NCI-H2029 treated with DMSO at 0.1 percent for 48 hours (cell line): ENCODE results near the gene FLNC.

Experiments
- DNase-seq: peaks from one replicate; lab custom pipeline; 2025; lab: John Stamatoyannopoulos, UW

The FLNC gene

DNA sequence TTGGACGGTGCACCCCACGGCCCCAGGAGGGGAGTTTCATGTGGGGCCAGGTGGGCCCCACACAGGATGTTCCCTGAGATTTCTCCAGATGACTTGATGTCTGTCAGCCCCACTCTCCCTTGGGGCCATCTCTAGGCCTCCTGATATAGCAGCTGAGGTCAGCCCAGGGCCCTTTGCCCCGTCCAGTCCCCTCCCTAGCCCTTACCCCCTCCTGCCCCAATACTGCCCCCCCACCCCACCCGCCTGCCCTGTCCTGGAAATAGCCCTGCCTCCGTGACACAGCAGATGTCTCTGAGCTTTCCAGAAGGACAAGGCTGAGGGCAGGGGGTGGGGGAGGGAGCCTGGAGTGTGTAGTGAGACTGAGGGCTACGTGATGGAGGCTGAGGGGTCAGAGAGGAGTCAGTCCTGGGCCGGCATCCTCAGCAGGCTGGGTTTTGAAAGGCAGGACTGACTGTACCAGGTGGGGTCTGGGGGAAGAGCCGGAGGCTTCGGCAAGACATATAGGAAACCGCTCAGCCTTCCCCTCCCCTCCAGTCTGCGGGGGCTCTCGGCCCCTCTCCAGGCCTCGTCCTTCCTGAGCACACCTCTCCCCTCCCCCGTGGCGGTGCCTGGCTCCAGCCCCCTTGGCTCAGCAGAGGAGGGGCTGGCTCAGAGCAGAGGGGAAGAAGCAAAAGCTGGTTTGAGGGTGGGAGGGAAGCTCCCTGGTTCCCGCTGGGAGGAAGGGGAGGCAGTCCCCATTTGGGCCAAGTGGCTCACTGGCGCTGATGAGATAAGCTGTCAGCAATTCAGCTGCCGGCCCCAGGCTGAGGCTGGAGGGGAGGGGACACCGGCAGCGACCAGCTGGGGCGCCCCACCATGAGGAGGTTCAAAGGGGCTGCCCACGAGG, 2.0 kb downstream of the FLNC start:
- no peak for DNase-seq

DNA sequence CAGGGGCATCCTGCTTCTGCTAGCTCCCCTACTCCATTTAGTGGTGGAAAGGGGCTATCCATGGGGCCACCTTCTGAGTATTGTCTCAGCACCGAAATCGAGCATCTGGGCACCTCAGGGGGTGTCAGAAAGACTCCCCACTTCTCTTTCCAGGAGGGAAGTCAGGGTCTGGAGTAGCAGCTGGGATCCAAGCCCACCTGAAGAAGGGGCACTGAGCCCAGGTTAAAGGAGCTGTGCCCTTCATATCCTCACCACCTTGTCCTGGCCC, 2.6 kb downstream of the FLNC start:
- no peak for DNase-seq

DNA sequence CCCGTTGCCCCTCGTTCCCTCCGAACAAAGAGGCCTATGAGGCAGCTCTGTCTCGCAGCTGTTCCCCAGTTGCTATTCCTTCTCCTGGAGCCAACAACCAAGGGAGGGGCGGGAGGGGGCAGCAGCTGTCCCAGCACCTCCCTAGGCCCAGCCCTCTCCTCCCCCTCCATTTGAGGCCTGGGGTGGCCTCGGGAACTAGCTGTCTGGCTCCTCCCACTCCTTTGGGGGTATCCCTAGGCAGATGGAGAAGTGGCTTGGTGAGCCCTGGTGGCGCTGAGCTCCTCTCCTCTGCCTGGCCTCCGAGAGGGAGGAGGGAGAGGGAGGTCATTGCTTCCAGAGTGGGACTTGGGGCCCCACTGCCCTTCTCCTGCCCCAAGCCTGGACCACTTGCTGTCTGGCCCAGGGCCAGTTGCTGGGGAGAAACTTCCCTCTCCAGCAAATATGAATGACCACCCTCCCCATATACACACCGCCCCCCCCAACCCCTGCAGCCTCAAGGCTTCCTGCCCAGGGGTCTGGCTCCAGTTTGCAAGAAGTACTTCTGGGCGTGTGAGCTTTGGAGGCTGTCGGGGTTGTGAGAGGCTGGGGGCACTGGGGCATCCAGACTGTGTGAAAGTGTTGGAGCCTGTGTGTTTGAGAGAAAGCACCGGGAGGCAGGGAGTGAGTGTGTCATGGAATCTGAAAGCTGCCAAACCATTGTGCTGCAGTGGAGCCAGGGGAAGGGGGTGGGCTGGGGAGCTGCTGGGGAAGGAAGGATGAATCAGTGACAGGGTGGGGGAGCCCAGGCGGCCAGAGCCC, 3.1 kb downstream of the FLNC start:
- no peak for DNase-seq

DNA sequence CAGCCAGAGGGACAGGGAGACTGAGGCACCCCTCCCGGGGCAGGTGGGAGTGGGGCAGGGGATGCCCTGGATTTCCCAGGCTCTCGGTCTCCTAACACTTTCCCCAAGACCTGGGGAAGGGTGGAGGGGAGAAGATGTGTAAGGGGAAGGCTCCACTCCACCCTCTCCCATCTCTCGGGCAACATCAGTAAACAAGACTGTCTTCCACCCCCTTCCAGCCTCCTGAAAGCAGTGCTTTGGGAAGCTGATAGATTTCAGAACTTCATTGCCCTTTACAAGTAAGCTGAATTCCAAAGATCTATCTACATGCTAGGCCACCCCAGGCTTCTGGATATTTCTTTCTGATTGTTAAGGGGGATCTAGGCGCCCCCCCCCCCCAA, 3.7 kb downstream of the FLNC start:
- no peak for DNase-seq

DNA sequence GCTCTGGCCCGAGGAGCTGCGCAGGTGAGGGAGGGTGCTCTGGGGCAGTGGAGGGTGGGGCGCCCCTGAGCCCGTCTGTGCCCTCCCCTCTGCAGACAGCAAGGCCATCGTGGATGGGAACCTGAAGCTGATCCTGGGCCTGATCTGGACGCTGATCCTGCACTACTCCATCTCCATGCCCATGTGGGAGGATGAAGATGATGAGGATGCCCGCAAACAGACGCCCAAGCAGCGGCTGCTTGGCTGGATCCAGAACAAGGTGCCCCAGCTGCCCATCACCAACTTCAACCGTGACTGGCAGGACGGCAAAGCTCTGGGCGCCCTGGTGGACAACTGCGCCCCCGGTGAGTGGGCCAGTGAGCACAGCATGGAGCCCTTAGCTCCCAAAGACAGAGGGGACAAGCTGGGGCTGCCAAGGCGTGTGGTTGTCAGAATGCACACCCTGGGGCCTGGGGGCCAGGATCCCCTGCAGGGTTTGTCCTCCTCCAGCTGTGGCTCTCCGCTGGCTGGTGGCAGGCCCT, 5.1 kb downstream of the FLNC start:
- no peak for DNase-seq

DNA sequence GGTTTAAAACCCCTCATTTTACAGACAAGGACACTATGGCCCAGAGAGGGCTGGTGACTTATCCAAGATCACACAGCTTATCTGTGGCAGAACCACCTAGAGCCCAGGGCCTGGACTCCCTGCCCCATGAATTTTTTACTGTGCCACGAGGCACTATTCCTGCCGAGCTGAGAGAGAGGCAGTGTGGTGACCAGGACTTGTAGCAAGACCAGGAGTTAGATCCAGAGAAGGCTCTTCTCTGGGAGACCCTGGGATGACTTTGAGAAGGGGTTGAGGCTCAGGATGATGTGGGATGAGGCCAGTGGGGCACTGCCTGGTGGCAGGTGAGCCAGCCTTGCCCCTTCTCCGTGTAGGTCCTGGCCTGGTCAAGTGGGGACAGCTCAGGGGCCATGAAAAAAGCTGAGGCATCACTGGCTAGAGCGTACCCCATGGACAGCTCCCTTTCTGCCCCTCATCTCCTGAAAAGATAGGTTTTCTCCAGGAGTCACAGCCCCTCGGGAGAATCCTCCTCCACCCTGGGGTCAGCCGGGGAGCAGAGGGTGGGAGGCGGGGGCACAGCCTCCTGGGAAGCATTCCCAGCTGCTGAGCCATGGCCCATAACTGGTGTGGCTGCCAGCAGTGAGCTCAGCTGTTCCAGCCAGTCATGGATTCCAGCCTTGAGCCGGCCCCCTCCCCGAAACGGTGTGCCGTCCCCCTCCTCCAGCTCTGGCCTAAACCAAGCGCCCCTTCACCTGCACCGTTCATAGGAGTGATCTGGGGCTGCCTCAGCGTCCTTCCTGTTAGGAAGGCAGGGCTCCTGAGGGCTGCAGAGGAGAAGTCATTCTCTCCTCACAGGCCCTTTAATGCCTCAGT, 5.8 kb downstream of the FLNC start:
- DNase-seq, result no peak

DNA sequence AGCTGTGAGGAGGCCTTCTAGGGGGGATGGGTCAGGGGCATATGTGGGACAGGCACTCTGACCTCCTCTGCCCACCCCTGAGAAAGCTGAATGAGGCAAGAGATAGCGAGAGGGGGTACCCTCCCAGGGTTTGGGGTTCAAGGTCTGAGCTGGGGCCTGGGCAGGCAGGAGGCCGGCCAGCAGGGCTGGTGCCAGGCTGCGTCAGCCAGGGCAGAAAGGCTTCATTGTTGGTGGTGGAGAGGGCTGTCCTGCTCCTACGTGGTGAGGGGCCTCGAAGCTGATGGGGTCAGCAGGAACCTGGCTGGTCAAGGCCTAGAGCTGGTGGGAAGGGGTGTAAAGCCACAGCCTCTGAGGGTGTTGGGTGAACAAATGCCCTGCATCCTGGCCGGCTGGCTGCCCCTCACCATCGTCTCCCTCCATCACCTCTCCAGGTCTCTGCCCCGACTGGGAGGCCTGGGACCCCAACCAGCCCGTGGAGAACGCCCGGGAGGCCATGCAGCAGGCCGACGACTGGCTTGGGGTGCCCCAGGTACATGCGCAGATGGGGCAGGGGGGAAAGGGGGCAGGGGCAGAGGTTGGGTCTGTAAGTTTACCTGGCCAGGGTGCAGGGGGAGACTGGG, 6.6 kb downstream of the FLNC start:
- no peak for DNase-seq

DNA sequence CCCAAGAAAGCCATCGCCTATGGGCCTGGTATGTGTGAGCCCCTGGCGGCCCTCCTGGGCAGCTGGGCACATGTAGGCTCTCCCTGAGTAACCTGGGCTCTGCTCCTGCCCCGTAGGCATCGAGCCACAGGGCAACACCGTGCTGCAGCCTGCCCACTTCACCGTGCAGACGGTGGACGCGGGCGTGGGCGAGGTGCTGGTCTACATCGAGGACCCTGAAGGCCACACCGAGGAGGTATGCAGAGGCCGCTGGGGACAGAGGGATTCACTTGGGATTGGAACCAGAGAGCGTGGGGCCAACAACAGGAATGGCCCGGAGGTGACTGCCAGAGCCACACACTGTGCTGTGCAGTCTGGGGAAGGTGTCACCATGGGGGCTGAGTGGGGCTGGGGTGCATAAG, 7.3 kb downstream of the FLNC start:
- DNase-seq, result no peak

DNA sequence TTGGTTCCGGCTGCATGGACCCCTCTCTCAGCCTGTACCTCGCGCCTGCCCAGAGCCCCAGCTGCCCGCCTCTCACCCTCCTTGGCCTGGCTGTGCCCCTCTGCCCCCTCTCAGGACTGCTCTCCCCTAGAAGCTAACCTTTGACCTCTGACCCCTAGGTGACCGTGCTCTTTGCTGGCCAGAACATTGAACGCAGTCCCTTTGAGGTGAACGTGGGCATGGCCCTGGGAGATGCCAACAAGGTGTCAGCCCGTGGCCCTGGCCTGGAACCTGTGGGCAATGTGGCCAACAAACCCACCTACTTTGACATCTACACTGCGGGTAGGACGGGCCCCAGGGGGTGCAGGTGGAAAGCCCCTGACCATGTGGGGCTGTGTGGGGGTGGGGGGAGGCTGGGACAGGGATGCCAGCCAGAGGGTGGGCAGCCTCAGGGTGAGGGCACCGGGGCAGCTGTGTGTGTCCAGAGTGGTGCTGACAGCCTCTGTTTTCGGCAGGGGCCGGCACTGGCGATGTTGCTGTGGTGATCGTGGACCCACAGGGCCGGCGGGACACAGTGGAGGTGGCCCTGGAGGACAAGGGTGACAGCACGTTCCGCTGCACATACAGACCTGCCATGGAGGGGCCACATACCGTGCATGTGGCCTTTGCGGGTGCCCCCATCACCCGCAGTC, 8.0 kb downstream of the FLNC start:
- no peak for DNase-seq

DNA sequence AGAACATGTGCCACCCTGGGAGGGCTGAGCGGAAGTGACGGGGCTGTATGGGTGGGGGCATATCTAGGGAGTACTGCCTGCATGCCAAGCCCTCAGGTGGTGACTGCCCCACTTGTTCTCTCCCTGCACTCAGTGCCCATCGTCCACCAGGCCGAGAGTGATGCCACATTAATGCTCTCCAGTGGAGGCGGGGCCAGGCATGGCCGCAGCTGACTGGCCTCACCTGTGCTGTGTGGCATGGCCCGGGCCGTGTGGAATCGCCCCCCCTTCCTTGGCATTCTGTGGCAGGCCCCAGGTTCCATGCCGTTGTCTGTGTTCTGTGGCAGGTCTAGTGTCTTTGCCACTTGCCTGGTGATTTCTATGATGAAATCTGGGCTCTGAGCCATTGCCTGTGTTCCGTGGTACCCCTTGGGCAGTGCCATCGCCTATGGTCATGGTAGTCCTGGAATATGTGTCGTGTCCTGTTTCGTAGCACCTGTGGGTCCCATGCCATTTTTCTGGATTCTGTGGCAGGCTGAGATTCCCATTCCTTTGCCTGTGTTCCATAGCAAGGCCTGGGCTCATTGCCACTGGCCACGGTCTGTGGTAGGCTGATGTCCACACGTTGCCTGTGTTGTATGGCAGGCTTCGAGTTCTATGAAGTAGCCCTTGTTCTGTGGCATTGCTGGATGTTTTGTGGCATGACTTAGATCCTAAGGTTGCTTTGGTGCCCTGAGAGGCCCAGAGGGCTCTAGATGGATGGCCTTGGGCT, 8.9 kb downstream of the FLNC start:
- DNase-seq, result no peak

DNA sequence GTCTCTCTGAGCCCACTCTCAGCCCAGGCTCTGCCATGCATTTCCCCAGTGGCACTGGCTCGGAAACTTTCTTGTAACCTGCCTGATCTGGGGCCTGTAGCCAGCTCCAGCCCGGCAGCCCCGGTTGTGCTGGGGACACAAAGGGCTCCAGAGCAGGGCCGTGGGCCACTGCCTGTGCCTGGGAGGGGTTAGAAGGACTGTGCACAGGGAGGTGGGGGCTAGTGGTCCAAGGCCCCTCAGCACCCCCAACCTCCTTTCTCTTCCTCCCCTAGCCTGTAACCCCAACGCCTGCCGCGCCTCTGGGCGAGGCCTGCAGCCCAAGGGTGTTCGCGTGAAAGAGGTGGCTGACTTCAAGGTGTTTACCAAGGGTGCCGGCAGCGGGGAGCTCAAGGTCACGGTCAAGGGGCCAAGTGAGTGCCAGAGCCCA, 9.6 kb downstream of the FLNC start:
- no peak for DNase-seq

DNA sequence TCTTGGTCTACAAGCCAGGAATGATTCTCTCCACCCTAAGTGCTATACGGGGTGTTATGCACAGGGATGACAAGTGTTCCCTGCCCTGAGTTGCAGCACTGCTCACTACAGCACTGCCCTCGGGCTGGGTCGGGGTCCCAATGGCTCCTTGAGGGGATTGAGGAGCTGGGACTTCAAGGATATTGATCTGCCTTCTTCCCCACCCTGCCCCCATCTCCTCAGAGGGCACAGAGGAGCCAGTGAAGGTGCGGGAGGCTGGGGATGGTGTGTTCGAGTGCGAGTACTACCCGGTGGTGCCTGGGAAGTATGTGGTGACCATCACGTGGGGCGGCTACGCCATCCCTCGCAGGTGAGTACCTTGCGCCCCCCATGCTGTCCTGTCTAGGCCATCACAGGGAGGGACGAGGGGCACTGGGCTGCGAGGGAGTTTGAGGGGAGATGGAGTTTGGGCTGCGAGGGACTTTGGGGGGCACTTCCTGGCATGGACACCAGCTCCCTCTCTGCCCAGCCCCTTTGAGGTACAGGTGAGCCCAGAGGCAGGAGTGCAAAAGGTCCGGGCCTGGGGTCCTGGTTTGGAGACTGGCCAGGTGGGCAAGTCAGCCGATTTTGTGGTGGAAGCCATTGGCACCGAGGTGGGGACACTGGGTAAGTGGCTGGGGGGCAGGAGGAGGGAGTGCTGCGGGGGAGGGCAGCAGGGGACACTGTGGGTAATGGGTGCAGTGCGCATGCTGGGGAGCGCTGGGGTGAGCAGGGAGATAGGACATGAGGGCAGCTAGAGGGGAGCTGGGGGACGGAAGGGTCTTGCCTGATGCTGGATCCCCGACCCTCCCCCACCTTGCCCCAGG, 10.3 kb downstream of the FLNC start:
- no peak for DNase-seq

DNA sequence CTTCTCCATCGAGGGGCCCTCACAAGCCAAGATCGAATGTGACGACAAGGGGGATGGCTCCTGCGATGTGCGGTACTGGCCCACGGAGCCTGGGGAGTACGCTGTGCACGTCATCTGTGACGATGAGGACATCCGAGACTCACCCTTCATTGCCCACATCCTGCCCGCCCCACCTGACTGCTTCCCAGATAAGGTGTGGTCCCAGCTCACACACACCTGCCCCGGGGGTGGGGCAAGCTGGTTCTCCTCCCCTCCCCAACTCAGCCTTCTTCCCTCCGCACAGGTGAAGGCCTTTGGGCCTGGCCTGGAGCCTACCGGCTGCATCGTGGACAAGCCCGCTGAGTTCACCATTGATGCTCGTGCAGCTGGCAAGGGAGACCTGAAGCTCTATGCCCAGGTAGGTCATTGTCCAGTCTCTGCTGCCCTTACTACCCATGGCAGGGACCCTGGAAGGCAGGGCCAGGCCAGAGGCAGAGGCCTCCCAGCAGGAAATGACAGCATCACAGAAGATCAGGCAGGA, 11.0 kb downstream of the FLNC start:
- DNase-seq, result no peak

DNA sequence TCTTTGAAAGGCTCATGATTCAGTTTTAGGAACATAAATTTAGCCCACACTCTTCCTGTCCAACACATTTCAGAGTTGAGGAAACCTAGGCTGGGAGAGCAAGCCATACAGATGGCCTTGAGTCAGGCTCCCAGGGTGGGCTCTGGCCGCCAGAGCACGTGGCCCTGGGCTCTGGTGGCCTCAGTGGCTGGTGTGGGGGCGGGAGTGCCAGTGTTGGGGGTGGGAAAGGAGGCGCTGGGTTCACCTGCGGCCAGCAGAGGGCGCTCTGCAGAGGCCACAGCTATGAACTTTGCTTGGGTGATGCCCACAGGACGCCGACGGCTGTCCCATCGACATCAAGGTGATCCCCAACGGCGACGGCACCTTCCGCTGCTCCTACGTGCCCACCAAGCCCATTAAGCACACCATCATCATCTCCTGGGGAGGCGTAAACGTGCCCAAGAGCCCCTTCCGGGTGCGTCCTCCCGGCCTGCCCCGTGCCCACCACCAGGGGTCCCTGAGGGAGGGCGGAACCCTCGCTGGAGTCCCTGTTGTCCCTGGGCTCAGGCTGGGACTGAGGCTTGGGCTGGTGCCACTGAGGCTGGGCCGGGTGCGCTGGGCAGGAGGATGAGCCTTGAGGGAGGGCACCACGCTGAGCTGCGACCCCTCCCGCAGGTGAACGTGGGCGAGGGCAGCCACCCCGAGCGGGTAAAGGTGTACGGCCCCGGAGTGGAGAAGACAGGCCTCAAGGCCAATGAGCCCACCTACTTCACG, 11.9 kb downstream of the FLNC start:
- DNase-seq, result no peak

DNA sequence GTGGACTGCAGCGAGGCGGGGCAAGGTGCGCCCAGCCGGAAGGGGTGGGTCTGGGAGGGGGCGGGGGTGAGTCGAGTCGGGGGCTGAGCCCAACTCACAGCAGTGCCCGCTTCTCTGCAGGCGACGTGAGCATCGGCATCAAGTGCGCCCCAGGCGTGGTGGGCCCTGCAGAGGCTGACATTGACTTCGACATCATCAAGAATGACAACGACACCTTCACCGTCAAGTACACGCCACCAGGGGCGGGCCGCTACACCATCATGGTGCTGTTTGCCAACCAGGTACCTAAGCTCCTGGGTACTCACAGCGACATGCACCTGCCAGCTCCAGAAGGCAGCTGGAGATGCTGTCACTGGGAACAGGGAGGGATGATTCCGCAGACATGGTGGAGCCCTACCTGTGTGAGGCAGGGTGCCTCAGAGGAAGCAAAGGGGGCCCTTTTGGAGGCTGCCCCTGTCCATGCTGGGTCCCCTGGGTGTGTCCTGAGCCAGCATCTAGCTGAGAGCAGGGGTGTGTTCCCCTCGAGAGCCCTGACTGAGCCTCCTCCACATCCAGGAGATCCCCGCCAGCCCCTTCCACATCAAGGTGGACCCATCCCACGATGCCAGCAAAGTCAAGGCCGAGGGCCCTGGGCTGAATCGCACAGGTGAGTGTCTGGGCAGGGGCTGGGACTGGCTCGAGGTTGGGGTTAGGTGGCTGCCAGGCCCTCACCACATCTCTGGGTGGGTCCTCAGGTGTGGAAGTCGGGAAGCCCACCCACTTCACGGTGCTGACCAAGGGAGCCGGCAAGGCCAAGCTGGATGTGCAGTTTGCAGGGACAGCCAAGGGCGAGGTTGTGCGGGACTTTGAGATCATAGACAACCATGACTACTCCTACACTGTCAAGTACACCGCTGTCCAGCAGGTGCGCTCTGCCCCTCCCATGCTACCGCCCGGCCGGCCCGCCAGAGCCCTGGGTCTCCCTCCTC, 12.8 kb downstream of the FLNC start:
- no peak for DNase-seq

DNA sequence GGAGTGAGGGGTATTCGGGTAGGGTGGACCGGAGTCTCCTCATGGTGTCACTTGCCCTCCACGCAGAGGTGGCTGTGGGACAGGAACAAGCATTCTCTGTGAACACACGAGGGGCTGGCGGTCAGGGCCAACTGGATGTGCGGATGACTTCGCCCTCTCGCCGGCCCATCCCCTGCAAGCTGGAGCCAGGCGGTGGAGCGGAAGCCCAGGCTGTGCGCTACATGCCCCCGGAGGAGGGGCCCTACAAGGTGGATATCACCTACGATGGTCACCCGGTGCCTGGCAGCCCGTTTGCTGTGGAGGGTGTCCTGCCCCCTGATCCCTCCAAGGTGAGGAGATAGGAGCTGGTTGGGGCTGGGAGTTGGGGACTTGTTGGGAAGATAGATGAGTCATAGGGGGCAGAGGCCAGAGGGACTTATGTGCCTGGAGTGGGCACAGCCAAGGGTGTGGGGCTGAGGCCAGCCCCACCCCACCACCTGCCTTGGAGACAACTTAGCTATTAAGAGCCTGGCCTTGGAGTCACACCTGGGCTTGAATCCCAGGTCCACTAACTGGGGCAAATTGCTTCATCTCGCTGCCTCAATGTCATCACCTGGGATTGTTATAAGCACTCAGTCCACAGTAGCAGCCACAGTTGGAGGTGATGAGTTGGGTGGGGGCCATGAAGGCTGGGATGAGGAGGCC, 13.9 kb downstream of the FLNC start:
- DNase-seq, result no peak

DNA sequence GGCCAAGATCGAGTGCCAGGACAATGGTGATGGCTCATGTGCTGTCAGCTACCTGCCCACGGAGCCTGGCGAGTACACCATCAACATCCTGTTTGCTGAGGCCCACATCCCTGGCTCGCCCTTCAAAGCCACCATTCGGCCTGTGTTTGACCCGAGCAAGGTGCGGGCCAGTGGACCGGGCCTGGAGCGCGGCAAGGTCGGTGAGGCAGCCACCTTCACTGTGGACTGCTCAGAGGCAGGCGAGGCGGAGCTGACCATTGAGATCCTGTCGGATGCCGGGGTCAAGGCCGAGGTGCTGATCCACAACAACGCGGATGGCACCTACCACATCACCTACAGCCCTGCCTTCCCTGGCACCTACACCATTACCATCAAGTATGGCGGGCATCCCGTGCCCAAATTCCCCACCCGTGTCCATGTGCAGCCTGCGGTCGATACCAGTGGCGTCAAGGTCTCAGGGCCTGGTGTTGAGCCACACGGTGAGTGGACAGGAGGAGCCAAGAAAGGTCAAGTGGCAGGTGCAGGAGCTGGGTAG, 14.6 kb downstream of the FLNC start:
- DNase-seq, result no peak
